HepG2 (cell line): ENCODE data around the gene NBR1. TPM values are rescaled to one million over a fixed set of nuclear protein-coding genes. Genes with fewer than 3 reads are reported as not detected.
A peak's percentile ranks its signal among the peaks of the same experiment; 100 is the strongest.

Experiments
- ARID4A ChIP-seq: sonication (generic); formaldehyde crosslinking; IDR thresholded peaks from 2 replicates; pipeline ENCODE4 v1.5.0; 2020; ENCODE audit warnings: mild to moderate bottlenecking, missing genetic modification reagents, borderline replicate concordance
- ATF7-NPFF ChIP-seq: sonication (generic); formaldehyde crosslinking; IDR thresholded peaks from 2 replicates; pipeline ENCODE4 v1.8.1; 2023; ENCODE audit warnings: mild to moderate bottlenecking, low read depth, missing genetic modification reagents, moderate library complexity
- FLYWCH1 ChIP-seq: sonication (generic); formaldehyde crosslinking; IDR thresholded peaks from 2 replicates; pipeline ENCODE4 v1.8.1; 2023; ENCODE audit warnings: mild to moderate bottlenecking, missing genetic modification reagents
- HNF4A ChIP-seq: sonication (generic); formaldehyde crosslinking; IDR thresholded peaks from 2 replicates; pipeline ENCODE4 v1.4.0; 2020; ENCODE audit warnings: missing genetic modification reagents
- MAX ChIP-seq: IDR thresholded peaks from 2 replicates; pipeline ENCODE4 v1.6.1; 2012; ENCODE audit warnings: inconsistent platforms
- NFKB2 ChIP-seq: sonication (generic); formaldehyde crosslinking; IDR thresholded peaks from 2 replicates; pipeline ENCODE4 v1.4.0; 2020; ENCODE audit warnings: missing genetic modification reagents, borderline replicate concordance
- PHF8 ChIP-seq: sonication (generic); formaldehyde crosslinking; IDR thresholded peaks from 2 replicates; pipeline ENCODE4 v1.5.0; 2020; ENCODE audit warnings: missing genetic modification reagents
- PITX1 ChIP-seq: sonication (generic); formaldehyde crosslinking; IDR thresholded peaks from 2 replicates; pipeline ENCODE4 v1.5.1; 2020; ENCODE audit warnings: mild to moderate bottlenecking, missing genetic modification reagents
- POGZ ChIP-seq: sonication (generic); formaldehyde crosslinking; IDR thresholded peaks from 2 replicates; pipeline ENCODE4 v1.4.0; 2020; ENCODE audit warnings: mild to moderate bottlenecking, missing genetic modification reagents
- TMF1 ChIP-seq: sonication (generic); formaldehyde crosslinking; IDR thresholded peaks from 2 replicates; pipeline ENCODE4 v1.8.1; 2022; ENCODE audit warnings: low read depth, missing genetic modification reagents
- ZBED4 ChIP-seq: sonication (generic); formaldehyde crosslinking; IDR thresholded peaks from 2 replicates; pipeline ENCODE4 v1.4.0; 2020; ENCODE audit warnings: missing genetic modification reagents, borderline replicate concordance
- ZFP37 ChIP-seq: sonication (generic); formaldehyde crosslinking; IDR thresholded peaks from 2 replicates; pipeline ENCODE4 v1.4.0; 2020; ENCODE audit warnings: missing genetic modification reagents, borderline replicate concordance
- ZNF354B ChIP-seq: sonication (generic); formaldehyde crosslinking; IDR thresholded peaks from 2 replicates; pipeline ENCODE4 v1.8.0; 2022; ENCODE audit warnings: mild to moderate bottlenecking, missing genetic modification reagents
- ZNF598 ChIP-seq: sonication (generic); formaldehyde crosslinking; IDR thresholded peaks from 2 replicates; pipeline ENCODE4 v1.5.1; 2020; ENCODE audit warnings: mild to moderate bottlenecking, missing genetic modification reagents, borderline replicate concordance
- ZNF660 ChIP-seq: sonication (generic); formaldehyde crosslinking; IDR thresholded peaks from 2 replicates; pipeline ENCODE4 v1.5.1; 2020; ENCODE audit warnings: mild to moderate bottlenecking, low read depth, missing genetic modification reagents, borderline replicate concordance
- ZSCAN12 ChIP-seq: sonication (generic); formaldehyde crosslinking; IDR thresholded peaks from 2 replicates; pipeline ENCODE4 v1.9.0; 2021; ENCODE audit warnings: mild to moderate bottlenecking, missing genetic modification reagents
- polyA plus RNA-seq, 8 experiments: library from polyadenylated mRNA; depleted of rRNA in 3 of 8; stranded (reverse) in 7 of 8; unstranded in 1 of 8; fragments of >200 nt; fragmentation: Illumina TruSeq in 4 of 8; extraction: Trizol in 4 of 8; gene quantifications; 2 replicates each; pipeline versions ENCODE4 v1.2.1 to v1.2.3, GENCODE V29; 2011 to 2016; ENCODE audit warnings: low read depth in 4 of 8, missing spikeins in 1 of 8, mixed read lengths in 1 of 8; ENCODE audit not compliant: insufficient read depth in 1 of 8
- total RNA-seq, 5 experiments: library from RNA; depleted of rRNA; stranded (reverse); fragments of >200 nt; fragmentation: Illumina TruSeq; extraction: Trizol; gene quantifications; 2 replicates each; pipeline ENCODE4 v1.2.3, GENCODE V29; 2016; ENCODE audit warnings: low read depth in 1 of 5
- TF ChIP-seq, protein P1 (sequence below): sonication (generic); formaldehyde crosslinking; IDR thresholded peaks from 2 replicates; pipeline ENCODE4 v1.9.0; 2021; ENCODE audit warnings: missing genetic modification reagents, borderline replicate concordance

NBR1 gene
- total and polyA plus RNA-seq, 2 of the 13 experiments (the other 11 are each of a cell fraction or from before 2014, with no cell fraction given) = 51.7 to 121 TPM

DNA sequence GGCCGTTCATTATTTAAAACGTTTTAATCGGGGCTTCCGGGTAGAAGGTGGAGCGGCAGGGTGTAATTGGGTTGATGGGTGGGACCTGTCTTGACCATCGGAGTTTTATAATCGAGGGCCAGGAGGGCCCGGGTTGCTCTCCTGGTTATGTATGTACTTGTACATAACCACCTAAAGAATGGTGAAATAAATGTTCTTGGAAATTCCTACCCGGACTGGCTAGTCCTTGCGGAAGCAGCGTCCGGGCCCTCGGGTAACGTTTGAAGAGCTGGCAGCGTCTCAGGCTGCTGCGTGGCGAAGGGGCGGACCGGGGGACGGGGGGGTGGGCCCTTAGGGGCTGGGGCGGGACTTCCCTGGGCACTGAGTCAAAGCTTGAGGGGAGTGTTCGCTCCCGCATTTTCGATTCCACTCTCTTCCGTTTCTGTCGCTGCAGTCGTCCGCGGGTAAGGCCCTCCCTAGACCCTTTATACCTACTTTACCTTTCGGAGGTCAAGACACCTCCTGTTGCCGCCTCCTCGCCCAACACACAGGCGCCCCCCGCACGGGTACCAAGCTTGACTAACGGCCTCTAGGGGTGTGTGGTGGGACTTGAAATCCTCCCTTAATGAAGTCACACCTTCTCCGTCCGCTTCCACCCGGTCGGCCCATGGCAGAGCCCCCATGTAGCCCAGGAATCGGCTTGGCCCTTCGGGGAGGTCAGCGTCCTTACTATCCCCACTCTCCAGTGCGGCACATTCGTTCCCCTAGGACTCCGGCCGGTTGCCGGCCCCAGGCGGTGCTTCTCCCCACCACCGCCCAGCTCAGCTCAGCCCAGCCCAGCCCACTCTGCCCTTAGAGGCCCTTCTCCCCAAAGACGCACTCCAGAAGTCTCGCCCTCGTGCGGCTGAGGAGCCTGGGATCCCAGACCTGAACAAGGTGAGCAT is 40.7 kb downstream of the NBR1 start, which contains the start of gene TMEM106A (continued):
- TF ChIP-seq, protein P1, sequence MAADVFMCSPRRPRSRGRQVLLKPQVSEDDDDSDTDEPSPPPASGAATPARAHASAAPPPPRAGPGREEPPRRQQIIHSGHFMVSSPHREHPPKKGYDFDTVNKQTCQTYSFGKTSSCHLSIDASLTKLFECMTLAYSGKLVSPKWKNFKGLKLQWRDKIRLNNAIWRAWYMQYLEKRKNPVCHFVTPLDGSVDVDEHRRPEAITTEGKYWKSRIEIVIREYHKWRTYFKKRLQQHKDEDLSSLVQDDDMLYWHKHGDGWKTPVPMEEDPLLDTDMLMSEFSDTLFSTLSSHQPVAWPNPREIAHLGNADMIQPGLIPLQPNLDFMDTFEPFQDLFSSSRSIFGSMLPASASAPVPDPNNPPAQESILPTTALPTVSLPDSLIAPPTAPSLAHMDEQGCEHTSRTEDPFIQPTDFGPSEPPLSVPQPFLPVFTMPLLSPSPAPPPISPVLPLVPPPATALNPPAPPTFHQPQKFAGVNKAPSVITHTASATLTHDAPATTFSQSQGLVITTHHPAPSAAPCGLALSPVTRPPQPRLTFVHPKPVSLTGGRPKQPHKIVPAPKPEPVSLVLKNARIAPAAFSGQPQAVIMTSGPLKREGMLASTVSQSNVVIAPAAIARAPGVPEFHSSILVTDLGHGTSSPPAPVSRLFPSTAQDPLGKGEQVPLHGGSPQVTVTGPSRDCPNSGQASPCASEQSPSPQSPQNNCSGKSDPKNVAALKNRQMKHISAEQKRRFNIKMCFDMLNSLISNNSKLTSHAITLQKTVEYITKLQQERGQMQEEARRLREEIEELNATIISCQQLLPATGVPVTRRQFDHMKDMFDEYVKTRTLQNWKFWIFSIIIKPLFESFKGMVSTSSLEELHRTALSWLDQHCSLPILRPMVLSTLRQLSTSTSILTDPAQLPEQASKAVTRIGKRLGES (CRISPR knock-in tag) = no peak
- TF ChIP-seq ZNF598 (CRISPR knock-in tag) (peak; percentile 85), ZFP37 (CRISPR knock-in tag) (0 out of 2 replicates have a peak, but pooled peaks have one; percentile 67), ZBED4 (no peak), HNF4A (CRISPR knock-in tag) (peak; percentile 14; the same call in 1 of the 2 replicates), FLYWCH1 (CRISPR knock-in tag) (no peak), PHF8 (CRISPR knock-in tag) (peak; percentile 69), ATF7-NPFF (CRISPR knock-in tag) (peak; percentile 65), PITX1 (peak; percentile 49; the same call in 1 of the 2 replicates), ZSCAN12 (CRISPR knock-in tag) (0 out of 2 replicates have a peak, but pooled peaks have one; percentile 71), ARID4A (CRISPR knock-in tag) (peak; percentile 72; the same call in 1 of the 2 replicates), ZNF660 (CRISPR knock-in tag) (no peak), POGZ (CRISPR knock-in tag) (peak; percentile 54; the same call in 1 of the 2 replicates), ZNF354B (no peak; the same call in 1 of the 2 replicates), TMF1 (CRISPR knock-in tag) (no peak), NFKB2 (CRISPR knock-in tag) (peak; percentile 93; the same call in 1 of the 2 replicates), MAX (no peak; the same call in 1 of the 2 replicates)
